Nucleus accumbens (tissue), 56 donors: ENCODE data around the gene SLC35F3.

Experiments used
- DNase-seq, 56 donors: peaks; one replicate each; lab custom pipeline; 2025; lab: John Stamatoyannopoulos, UW

Gene SLC35F3

DNA sequence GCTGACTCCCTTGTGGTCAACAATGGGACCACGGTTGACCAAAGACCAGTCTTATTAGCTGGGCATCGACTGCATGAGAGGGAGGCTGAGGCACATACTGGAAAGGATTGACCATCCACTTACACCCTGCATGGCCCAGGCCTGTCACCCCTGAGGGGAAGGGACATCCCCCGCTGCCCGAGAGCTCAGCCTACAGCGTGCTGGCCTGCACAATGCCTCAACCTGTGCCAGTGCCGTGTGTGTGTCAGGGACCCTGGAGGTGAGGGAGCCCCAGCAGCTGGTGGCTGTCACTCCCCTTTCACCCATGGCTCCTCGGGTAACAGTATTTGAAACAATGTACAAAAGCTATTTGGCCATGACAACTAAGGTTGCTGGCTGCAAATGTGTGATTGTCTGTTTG, 67.3 kb downstream of the SLC35F3 start:
- DNase-seq, result no peak

GRCh38 chr1:233972563-233972950, 68.1 kb downstream of the SLC35F3 start:
- DNase-seq, result no peak

DNA sequence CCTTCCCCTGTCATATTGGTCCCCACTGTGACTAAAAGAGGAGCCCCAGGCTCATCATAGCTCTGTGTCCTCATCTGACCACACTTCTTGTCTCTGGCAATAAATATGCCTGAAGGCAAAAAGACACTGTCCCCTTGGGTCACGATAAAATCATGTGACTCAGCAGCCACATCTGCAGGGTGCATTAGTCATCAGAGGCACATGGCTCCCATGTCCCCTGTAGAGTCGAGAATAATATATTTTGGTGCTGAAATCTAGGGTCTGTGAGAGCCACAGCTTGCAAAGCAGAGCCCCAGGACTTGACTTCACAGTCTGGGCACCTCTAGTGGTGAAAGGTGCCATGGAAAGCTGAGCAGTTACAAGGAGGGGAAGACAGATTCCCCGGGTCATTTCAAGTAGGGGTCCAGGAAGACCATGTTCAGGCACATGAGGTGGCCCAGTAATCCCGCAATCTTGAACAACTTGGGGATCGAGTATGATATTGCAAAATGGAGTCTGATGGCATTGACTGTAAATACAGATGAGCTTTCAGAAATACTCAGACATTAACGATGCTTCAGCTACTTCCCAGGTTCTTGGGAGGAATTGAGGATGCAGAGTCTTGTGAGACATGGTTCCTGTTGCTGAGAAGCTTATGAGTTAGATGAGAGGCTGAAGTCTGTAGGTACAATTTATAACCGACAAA, 68.6 kb downstream of the SLC35F3 start:
- DNase-seq, result no peak

DNA sequence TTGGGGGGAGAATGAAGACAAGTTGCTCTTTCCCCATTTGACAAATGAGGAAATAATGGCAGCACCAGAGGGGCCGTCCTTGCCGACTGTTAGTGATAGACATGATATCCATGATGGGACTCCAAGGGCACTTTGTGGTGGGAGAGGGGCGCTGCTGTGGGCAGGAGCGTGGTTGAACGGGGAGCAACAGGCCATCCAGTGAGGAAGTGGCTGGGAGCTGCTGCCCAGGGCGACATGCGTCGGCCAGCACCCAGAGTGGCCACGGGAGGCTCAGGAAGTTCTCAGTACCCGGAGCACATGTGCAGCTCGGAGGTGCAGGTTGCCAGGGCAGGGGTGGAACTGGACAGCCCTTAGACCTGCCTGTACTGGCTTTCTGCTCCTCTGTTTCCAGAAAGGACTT, 71.0 kb downstream of the SLC35F3 start:
- no peak for DNase-seq

DNA sequence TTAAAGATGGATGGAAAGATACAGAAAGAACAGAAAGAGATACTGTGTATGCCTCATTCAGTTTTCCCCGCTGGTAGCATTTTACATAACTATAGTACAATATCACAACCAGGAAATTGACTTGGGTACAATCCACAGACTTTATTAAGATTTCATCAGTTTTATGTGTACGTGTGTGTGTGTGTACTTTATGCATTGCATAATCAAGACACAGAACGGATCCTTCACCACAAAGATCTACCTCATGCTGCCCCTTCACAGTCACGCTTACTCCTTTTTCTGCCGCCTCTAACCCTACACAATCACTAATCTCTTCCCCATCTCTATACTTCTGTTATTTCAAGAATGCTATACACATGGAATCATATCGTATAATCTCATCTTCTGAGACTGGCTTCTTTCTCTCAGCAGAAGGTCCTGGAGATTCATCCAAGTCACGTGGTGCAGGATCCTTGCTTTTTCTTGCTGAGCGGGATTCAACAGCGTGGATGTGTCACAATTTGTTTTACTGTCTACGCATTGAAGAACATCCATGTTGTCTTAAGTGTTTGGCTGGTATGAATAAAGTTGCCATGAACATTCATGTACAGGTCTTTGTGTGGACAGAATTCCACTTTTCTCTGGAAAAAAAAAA, 76.7 kb downstream of the SLC35F3 start:
- DNase-seq, result no peak

- DNase-seq, result no peak
These were observed 78.5 kb downstream of the SLC35F3 start for GRCh38 chr1:233982827-233983518.

DNA sequence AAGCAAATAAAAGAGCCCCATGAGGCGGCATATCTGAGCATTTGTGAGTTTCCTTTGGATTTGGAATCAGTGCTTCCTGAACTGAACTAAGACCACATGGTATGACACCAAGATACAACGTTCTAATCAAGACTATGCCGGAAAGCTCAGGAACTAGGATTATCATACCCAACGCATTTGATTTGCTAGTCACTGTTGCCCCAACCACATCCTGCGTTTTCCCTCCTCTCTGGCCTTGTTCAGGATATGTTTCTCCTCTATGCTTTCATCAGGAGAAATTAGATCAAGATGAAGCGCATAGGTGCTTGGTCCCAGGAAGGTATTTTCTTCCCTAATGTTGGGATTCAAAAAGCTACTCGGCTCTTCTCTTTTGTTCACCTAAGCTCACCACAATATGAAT, 79.3 kb downstream of the SLC35F3 start:
- DNase-seq, result no peak

DNA sequence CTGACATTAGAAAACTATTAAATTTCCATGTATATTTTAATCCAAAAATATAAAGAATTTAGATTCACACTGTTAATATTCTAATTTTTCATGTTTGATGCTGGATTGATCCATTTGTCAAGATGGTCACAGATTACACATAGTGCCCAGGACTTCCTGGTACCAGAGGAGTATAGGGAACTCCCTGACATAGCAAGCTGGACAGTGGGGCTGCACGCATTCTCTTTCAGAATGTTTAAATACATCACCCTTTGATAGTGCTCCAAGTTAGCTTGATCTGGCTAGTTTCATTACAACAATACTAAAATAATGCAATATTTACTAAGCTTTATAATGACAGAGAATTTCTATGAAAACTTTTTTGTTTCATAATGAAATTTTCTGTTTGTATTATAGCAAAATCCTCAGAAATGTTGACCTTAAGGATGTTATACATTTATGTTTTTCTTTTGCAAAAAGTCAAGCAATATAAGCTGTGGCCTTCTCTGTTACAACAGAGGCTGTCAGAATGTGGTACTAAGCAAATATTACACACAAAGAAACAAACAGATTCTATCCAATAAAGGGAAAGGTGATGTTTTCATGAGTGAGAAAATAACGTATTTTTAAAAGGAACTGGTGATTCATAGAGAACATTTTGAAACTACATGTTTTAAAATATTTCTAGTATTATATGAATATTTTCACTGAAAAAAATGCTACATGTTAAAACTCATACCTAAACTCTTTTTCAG, 84.7 kb downstream of the SLC35F3 start:
- DNase-seq, result no peak

- DNase-seq, result no peak
These were observed 86.0 kb downstream of the SLC35F3 start for GRCh38 chr1:233990486-233990885.

GRCh38 chr1:233993651-233994050, 89.2 kb downstream of the SLC35F3 start:
- DNase-seq, result peak in 18 of 56 donors; percentile 2 to 70 (median 28)

GRCh38 chr1:233994112-233994511, 89.6 kb downstream of the SLC35F3 start:
- no peak for DNase-seq

GRCh38 chr1:233998456-233998855, 94.0 kb downstream of the SLC35F3 start:
- DNase-seq, result no peak

DNA sequence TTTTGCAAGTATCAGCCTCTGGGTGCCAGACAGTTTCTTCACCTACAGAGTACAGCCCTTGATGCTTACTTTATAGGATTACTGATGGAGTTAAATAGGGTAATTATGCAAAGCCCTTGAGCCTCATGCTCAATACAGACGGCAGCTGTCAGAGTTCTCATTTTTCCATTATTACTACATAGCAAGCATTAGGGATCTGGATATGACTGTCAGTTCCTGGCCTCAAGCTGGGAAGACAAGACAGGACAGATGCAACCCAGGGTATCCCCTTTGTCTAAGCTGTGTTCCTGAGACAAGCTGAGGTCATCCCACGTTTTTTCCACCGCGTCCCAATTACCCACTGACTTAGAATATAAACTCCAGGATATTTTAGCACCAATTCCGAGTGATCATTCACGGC, 94.4 kb downstream of the SLC35F3 start:
- no peak for DNase-seq

DNA sequence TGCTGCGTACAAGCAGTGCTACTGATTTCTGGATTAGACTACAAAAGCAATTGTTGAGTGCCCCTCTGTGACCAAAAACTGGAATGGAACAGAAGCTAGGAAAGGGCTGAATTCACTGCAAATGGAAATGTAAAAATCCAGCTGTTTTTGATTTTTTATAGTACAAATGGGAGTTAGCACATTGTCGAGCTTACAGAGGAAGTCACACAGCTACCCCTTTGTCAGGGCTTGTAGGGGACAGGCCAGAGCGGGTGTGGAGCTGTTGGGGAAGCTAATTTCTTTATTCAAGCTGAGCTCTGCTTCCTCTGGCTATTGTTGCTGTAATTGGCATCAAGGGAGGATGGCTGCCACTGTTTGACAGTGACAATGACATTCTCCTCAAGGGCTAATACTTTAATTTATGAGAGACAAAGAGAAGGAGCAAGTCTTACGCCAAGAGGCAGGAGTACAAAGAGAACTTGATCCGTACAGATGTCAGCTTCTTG, 96.1 kb downstream of the SLC35F3 start:
- peak in 9 of 56 donors; percentile 1 to 37 (median 7) for DNase-seq

DNA sequence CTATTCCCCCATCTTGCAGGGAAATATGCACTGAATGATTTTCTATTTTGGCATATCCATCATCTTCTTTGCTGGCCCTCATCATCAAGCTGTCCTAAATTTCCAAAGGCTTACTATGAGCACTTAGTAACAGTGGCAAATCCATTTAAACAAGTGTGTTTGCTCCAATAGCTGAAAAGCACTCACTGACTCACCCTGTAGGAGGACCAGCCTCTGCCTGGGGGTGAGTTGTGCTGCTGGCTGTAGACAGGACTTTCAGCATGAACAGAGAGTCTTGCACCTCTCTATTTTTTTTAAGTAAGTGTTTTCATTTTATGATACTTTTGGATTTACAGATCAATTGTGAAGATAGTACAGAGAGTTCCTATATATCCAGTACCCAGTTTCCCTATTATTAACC, 97.3 kb downstream of the SLC35F3 start:
- DNase-seq, result no peak

DNA sequence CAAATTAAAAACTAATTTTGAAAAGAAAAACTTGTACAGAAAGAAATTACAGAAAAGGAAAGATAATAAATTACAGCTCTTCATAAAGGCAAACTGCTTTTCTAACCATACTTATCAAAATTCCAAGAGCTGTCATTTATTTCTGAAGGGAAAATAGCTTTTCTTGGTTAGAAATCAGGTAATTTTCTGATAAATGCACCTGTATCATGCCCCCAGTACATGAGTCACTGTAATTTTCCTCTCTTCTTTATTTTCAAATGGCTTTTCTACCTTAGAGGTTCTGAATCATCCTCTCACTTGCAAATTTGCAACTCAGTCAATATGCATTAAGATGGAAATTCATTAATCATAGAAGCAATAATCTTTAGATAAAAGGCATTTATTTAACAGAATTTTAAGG, 100.1 kb downstream of the SLC35F3 start:
- no peak for DNase-seq

GRCh38 chr1:234007684-234008083, 103.2 kb downstream of the SLC35F3 start:
- no peak for DNase-seq

DNA sequence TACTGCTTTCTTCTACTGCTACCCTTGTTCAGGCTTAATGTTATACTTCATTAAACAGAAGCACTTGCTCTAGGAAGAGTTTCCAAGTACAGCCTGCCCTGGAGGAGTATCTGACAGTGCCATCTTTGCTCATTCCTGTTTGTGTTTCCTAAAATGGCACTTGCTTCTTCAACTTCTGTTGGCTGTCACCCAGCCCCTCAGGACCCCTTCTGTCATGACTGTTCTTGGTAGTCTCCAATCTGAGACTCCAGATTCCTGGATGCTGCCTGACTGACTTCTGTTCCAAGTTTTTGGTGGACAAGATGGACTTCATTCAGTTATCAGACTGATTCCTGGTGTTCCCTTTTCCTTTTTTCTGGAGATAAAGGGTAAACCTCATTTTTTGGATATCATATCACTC, 104.1 kb downstream of the SLC35F3 start:
- no peak for DNase-seq

DNA sequence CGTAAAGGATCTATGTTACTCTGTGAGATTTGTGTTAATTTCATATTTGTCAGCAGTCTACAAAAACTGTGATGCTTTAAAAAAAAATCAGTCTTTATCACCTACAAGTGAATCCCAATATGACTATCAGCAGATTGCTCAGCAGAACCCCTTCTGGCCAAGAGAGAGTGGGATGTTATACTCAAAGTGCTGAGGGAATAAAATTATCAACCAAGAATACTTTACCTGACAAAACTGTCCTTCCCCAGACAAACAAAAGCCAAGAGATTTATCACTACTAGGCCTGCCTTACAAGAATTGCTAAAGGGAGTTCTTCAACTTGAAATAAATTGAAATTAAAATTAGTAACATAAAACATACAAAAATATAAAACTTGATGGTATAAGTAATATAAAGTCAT, 105.2 kb downstream of the SLC35F3 start:
- no peak for DNase-seq

DNA sequence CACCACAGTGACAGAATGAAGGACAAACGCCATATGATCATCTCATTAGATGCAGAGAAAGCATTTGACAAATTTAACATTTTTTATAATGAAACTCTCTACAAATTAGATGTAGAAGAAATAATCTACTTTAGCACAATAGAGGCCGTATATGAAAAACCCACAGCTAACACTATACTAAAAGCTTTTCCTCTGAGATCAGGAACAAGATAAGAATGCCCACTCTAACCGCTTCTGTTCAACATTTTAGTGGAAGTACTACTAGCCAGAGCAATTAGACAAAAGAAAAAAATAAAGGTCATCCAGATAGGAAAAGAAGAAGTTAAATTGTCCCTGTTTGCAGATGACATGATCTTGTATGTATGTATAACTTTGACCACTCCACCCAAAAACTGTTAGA, 109.7 kb downstream of the SLC35F3 start:
- no peak for DNase-seq

DNA sequence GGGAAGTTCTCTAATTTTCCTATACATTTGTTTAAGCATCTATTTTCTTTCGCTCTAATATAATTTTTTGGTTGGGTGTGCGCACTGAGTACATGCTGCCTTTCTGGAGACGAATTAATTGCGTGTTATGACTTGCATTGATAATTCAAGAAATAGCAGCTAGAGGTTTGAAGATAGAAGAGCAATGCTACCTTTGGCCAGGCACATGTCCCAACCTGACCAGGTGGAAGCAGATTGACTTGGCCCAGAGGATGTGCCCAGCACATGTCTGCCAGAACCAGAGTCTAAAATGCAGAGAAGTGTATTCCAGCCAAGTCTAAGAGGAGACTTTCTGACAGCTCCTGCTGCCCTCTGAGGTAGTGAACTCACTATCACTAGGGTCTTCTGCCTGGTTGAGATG, 114.3 kb downstream of the SLC35F3 start:
- no peak for DNase-seq
